ENCODE measurements around the gene PRKAG2.

Gene PRKAG2

GRCh38 chr7:151891182-151891581, 14.3 kb upstream of the PRKAG2 start:
- H3K4me3 ChIP-seq (ENCODE audit: low read length), result no peak overlapping the region
- H3K27ac ChIP-seq (ENCODE audit: low read length), result no peak overlapping the region
- H3K36me3 ChIP-seq (ENCODE audit: insufficient read depth, low read depth, low read length), result no peaks in the 10 kb centered on the region
- H3K9ac ChIP-seq (ENCODE audit: low read depth, low read length), result no peak overlapping the region
- peaks cover 17% of the 10 kb centered on the region for H3K27me3 ChIP-seq (ENCODE audit: insufficient read depth, low read length)
- no peaks in the 10 kb centered on the region for H3K9me3 ChIP-seq (ENCODE audit: insufficient read depth, low read depth, low read length)
- H3K4me1 ChIP-seq (ENCODE audit: insufficient read depth, low read length), result no peaks in the 10 kb centered on the region

GRCh38 chr7:151890355-151891004, 13.6 kb upstream of the PRKAG2 start:
- Histone ChIP-seq H3K27ac (ENCODE audit: low read length) (no peak overlapping the region), H3K27me3 (ENCODE audit: insufficient read depth, low read length) (peaks cover 24% of the 10 kb centered on the region), H3K9ac (ENCODE audit: low read depth, low read length) (no peak overlapping the region), H3K9me3 (ENCODE audit: insufficient read depth, low read depth, low read length) (no peaks in the 10 kb centered on the region), H3K4me3 (ENCODE audit: low read length) (no peak overlapping the region), H3K36me3 (ENCODE audit: insufficient read depth, low read depth, low read length) (no peaks in the 10 kb centered on the region), H3K4me1 (ENCODE audit: insufficient read depth, low read length) (no peaks in the 10 kb centered on the region)

GRCh38 chr7:151889406-151890354, 12.8 kb upstream of the PRKAG2 start:
- H3K4me3 ChIP-seq (ENCODE audit: low read length), result no peak overlapping the region
- no peak overlapping the region for H3K27ac ChIP-seq (ENCODE audit: low read length)
- peaks cover 24% of the 10 kb centered on the region for H3K27me3 ChIP-seq (ENCODE audit: insufficient read depth, low read length)
- no peaks in the 10 kb centered on the region for H3K4me1 ChIP-seq (ENCODE audit: insufficient read depth, low read length)
- no peaks in the 10 kb centered on the region for H3K36me3 ChIP-seq (ENCODE audit: insufficient read depth, low read depth, low read length)
- no peaks in the 10 kb centered on the region for H3K9me3 ChIP-seq (ENCODE audit: insufficient read depth, low read depth, low read length)
- no peak overlapping the region for H3K9ac ChIP-seq (ENCODE audit: low read depth, low read length)

- Histone ChIP-seq H3K27me3 (ENCODE audit: insufficient read depth, low read length) (peaks cover 34% of the 10 kb centered on the region), H3K36me3 (ENCODE audit: insufficient read depth, low read depth, low read length) (no peaks in the 10 kb centered on the region), H3K9ac (ENCODE audit: low read depth, low read length) (no peak overlapping the region), H3K4me3 (ENCODE audit: low read length) (no peak overlapping the region), H3K9me3 (ENCODE audit: insufficient read depth, low read depth, low read length) (no peaks in the 10 kb centered on the region), H3K4me1 (ENCODE audit: insufficient read depth, low read length) (no peaks in the 10 kb centered on the region), H3K27ac (ENCODE audit: low read length) (no peak overlapping the region)
Observed at GRCh38 chr7:151888079-151889067, 11.5 kb upstream of the PRKAG2 start.

GRCh38 chr7:151886783-151887182, 9.9 kb upstream of the PRKAG2 start:
- H3K4me1 ChIP-seq (ENCODE audit: insufficient read depth, low read length), result no peaks in the 10 kb centered on the region
- H3K4me3 ChIP-seq (ENCODE audit: low read length), result no peak overlapping the region
- H3K27me3 ChIP-seq (ENCODE audit: insufficient read depth, low read length), result peaks cover 47% of the 10 kb centered on the region
- no peak overlapping the region for H3K9ac ChIP-seq (ENCODE audit: low read depth, low read length)
- H3K9me3 ChIP-seq (ENCODE audit: insufficient read depth, low read depth, low read length), result no peaks in the 10 kb centered on the region
- no peaks in the 10 kb centered on the region for H3K36me3 ChIP-seq (ENCODE audit: insufficient read depth, low read depth, low read length)
- H3K27ac ChIP-seq (ENCODE audit: low read length), result no peak overlapping the region

- Histone ChIP-seq H3K27ac (ENCODE audit: low read length) (no peak overlapping the region), H3K4me1 (ENCODE audit: insufficient read depth, low read length) (no peaks in the 10 kb centered on the region), H3K4me3 (ENCODE audit: low read length) (no peak overlapping the region), H3K9me3 (ENCODE audit: insufficient read depth, low read depth, low read length) (no peaks in the 10 kb centered on the region), H3K27me3 (ENCODE audit: insufficient read depth, low read length) (peaks cover 50% of the 10 kb centered on the region), H3K36me3 (ENCODE audit: insufficient read depth, low read depth, low read length) (no peaks in the 10 kb centered on the region), H3K9ac (ENCODE audit: low read depth, low read length) (no peak overlapping the region)
Observed at GRCh38 chr7:151885202-151885580, 8.3 kb upstream of the PRKAG2 start.

GRCh38 chr7:151884312-151885201, 7.6 kb upstream of the PRKAG2 start:
- H3K27me3 ChIP-seq (ENCODE audit: insufficient read depth, low read length), result peaks cover 51% of the 10 kb centered on the region

GRCh38 chr7:151883857-151884256, 6.9 kb upstream of the PRKAG2 start:
- Histone ChIP-seq H3K9ac (ENCODE audit: low read depth, low read length) (no peak overlapping the region), H3K9me3 (ENCODE audit: insufficient read depth, low read depth, low read length) (no peaks in the 10 kb centered on the region), H3K36me3 (ENCODE audit: insufficient read depth, low read depth, low read length) (no peaks in the 10 kb centered on the region), H3K27me3 (ENCODE audit: insufficient read depth, low read length) (peaks cover 58% of the 10 kb centered on the region), H3K4me1 (ENCODE audit: insufficient read depth, low read length) (no peaks in the 10 kb centered on the region), H3K4me3 (ENCODE audit: low read length) (no peak overlapping the region), H3K27ac (ENCODE audit: low read length) (no peak overlapping the region)

More at GRCh38 chr7:151884312-151885201, 7.6 kb upstream of the PRKAG2 start:
- H3K9me3 ChIP-seq (ENCODE audit: insufficient read depth, low read depth, low read length), result no peaks in the 10 kb centered on the region
- H3K9ac ChIP-seq (ENCODE audit: low read depth, low read length), result no peak overlapping the region
- no peaks in the 10 kb centered on the region for H3K4me1 ChIP-seq (ENCODE audit: insufficient read depth, low read length)
- no peaks in the 10 kb centered on the region for H3K36me3 ChIP-seq (ENCODE audit: insufficient read depth, low read depth, low read length)
- no peak overlapping the region for H3K27ac ChIP-seq (ENCODE audit: low read length)
- no peak overlapping the region for H3K4me3 ChIP-seq (ENCODE audit: low read length)

- Histone ChIP-seq H3K27me3 (ENCODE audit: insufficient read depth, low read length) (peaks cover 69% of the 10 kb centered on the region), H3K27ac (ENCODE audit: low read length) (no peak overlapping the region), H3K4me3 (ENCODE audit: low read length) (no peak overlapping the region), H3K36me3 (ENCODE audit: insufficient read depth, low read depth, low read length) (no peaks in the 10 kb centered on the region), H3K9me3 (ENCODE audit: insufficient read depth, low read depth, low read length) (no peaks in the 10 kb centered on the region), H3K9ac (ENCODE audit: low read depth, low read length) (no peak overlapping the region), H3K4me1 (ENCODE audit: insufficient read depth, low read length) (no peaks in the 10 kb centered on the region)
Observed at GRCh38 chr7:151882734-151883133, 5.8 kb upstream of the PRKAG2 start.

- no peaks in the 10 kb centered on the region for H3K4me1 ChIP-seq (ENCODE audit: insufficient read depth, low read length)
- no peaks in the 10 kb centered on the region for H3K36me3 ChIP-seq (ENCODE audit: insufficient read depth, low read depth, low read length)
- H3K9ac ChIP-seq (ENCODE audit: low read depth, low read length), result no peak overlapping the region
- no peak overlapping the region for H3K27ac ChIP-seq (ENCODE audit: low read length)
- no peak overlapping the region for H3K4me3 ChIP-seq (ENCODE audit: low read length)
- H3K9me3 ChIP-seq (ENCODE audit: insufficient read depth, low read depth, low read length), result no peaks in the 10 kb centered on the region
- H3K27me3 ChIP-seq (ENCODE audit: insufficient read depth, low read length), result peaks cover 69% of the 10 kb centered on the region
Observed at GRCh38 chr7:151880688-151881087, 3.8 kb upstream of the PRKAG2 start.
